Eye (tissue), 1 donor: Measurements from ENCODE around the gene FOSB.

Experiments
- DNase-seq: peaks from one replicate; pipeline ENCODE4 v3.0.0-alpha.2; 2015

Gene FOSB

DNA sequence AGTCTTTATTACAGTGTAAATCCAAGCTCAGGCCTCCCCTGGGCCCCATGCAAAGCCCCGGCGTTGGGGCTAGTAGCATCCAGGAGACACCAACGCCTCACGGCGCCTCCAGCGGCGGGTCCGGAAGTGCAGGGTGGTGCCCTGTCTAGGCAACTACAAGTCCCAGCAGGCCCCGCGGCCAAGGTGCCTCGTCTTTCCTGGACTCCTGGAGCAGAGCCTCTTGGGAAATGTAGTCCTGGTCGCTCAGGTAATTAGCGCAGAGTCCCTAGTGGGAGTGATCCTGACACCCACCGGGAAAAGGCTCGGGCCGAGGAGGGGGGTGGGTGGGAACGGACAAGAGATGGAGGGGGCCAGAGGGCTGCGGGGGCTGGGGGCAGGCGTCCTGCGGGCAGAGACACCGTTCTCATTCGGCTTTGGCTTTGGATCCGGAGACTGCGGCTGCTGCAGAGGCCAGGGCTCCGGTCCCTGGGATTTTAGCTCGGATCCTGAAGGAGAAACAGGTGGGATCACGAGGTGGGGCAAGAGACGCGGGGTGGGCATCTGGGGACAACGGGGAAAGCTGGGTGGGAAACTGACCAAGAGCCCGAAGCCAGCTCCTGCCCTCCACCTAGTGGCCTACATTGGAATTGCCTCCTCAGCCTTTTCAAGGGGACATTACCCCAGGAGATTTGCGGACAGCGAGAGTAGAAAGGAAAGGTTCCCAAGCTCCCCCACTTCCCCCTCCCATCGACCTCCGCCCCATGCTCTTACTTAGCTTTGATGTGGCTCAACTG lies 17.7 kb downstream of the FOSB start:
- DNase-seq: peak; percentile 97

DNA sequence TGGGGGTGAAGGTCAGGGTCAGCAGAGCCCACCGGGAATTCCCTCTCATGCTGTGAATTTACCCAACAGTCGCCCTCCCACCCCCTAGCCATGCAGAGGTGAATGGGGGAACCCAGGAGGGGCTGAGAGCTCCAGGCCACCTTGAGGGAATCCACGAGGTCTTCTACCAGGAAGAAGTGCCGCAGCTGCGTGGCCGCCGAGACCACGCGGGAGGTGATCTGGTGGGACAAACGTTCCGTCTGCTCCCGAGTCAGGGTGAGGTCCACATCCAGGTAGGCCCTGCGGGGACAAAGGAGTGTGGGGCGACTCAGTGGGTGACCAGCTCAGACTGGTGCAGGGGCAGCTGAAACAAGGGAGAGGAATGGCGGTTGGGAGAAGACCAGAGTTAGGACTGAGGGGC lies 20.9 kb downstream of the FOSB start:
- DNase-seq: no peak

DNA sequence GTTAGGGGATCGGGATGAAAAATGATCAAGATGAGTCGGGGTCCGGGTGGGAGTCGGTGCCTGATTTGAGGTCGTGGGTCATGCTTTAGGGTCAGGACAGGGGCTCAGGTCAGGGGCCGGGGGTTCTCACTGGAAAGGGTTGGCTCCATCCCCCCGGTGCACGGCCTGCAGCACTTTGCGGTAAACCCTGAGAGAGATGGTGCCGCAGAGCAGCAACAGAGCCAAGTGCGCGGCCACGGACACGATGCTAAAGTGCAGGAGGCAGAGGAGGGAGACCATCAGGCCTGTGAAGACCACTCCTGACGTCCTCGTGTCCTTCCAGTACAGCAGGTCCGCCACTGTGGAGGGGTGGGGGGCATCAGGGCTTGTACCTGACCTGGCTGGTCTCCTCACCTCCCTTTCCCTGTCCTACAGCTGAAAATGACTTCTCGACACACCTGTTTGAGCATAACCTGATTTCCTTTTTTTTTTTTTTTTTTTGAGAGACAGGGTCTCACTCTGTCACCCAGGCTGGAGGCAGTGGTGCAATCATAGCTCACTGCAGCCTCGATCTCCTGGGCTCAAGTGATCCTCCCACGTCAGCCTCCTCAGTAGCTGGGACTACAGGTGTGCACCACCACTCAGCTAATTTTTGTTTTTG lies 21.5 kb downstream of the FOSB start:
- no peak for DNase-seq

DNA sequence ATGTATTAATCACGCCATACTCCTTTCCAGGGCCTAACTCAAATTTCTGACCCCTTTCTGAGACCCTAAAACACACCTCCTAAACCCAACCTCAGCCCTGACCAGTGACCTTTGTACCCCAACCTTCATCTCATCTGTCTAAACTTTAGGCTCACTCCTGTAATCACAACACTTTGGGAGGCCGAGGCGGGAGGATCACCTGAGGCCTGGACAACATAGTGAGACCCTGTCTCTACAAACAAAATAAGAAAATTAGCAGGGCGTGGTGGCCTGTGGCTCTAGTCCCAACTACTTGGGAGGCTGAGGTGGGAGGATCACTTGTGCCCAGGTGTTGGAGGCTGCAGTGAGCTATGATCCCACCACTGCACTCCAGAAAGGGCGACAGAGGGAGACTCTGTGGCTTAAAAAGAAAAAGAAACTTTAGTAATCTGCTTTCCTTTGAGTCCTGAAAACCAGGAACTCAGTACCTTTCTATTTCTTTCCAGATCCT lies 24.4 kb downstream of the FOSB start:
- no peak for DNase-seq

DNA sequence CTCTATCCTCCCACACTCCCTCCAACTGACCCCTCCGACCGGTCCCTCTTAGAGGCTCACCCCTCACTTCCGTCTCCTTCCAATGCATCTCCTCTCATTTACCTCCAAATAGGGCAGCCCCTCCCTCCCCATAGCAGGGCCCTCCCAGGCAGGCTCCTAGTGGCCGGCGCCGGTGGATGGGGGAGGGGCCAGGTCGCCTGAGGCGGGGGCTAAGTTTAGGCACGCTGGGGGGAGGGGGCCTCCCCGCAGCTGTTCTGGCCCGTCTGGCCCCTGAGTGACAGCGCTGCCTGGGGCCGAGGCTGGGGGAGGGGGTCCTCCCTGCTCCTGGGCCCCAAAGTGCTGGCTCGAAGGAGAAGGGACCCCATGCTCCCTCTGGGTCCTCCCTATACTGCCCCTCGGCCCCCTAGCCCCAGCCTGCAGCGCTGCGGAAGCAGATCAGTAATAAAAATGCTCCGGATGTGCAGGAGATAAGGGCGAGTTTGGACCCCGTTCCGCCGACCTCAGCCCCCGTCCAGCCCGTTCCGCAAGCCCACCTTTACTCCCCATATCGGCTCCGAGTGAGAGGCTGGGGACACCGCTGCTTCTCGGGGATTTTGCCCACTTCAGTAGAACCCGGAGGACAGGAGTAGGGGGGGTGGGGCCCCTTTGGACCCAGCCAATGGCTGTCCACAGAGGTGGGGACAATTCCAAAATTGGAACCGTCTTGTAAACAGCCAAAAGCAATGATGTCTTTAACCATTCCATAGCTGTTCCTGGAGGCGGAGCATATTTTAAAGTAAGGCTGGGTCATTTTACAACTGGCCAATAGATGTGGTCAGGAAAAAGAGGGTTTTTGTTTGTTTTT lies 25.1 kb downstream of the FOSB start:
- DNase-seq: peak; percentile 61

DNA sequence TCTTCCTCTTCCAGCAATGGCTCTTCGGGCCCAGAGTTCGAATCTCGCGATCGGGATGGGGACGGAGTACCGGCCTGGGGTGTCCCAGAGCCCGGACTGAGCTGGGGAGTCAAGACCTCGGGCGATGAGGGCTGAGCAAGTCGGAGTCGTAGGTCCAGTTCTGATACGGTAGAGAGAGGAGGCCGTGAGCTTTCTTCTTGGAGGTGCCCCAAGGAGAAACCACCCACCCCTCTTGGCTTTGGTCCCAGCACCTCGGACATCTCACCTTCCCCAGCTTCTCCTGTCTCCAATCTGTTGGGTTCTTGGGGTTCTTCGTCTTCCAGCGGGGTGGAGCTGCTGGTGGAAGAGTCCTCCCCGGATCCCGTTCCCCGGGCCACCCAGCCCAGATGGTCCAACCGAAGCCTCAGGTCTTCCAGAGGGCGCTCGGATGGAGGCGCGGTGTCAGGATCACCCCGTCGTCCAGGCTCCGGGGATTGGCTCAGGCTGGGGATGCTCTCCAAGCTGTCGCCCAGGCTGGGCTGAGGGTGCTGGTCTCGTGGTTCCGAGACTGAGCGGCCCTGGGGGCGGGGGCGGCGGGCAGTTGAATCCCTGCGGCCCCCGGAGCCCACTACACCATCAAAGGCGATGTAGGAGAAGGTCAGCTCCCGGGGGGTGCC lies 26.6 kb downstream of the FOSB start:
- no peak for DNase-seq

DNA sequence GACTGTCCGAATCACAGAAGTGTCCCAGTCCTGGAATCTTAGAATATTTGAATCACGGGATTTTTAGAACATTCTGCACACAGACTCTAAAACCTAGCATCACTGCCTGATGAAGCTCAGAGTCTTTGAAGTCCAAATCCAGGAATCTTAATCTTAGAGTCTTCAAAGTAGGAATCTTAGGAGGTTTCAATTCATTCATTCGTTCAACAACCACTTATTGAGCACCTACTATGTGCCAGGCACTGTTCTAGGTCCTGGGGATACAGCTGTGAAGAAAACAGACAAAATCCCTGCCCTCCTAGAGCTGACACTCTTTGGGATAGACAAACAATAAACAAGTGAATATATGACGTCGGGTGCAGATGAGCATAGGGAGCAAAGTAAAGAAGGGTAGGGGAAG lies 27.4 kb downstream of the FOSB start:
- no peak for DNase-seq

DNA sequence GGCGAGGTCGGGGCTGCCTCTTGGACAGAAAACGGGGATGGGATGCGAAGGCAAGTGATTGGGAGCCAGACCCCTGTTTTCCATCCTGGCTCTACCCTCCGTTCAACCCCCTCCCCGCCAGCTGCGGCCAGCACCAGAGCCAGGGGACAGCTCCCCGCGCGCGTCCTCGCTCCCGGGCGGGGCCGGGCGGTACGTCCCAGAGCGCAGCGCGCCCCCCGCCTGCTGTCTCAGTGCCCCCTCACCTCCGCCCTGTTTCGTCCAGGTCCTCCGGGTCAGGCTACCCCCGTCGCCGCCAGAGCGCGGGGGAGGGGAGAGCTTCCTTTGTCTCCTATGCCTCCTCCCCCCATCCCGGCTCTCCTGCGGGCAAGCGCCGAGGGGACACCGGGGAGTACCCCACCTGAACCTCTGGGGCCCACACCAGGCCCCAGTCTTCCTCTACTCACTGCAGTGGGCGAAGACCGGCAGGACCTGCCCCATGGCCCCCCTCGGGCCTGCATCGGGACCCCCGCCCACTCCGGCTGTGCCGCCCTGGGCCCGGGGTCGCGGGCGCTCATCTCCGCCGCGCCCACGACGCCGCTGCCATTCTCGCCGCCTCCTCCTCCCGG lies 28.7 kb downstream of the FOSB start:
- DNase-seq: peak; percentile 84

DNA sequence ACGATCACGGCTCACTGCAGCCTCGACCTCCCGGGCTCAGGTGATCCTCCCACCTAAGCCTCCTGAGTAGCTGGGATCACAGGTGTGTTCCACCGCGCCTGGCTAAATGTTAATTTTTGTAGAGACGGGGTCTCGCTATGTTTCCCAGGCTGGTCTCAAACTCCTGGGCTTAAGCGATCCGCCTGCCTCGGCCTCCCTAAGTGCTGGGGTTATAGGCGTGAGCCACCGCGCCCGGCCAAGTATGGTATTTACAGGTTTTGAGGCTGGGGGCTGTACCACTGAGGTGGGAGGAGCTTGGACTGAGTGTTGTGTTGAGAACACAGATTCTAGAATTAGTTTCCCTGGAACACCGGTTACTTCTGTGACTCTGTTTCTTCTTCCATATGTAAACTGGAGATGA lies 30.0 kb downstream of the FOSB start:
- DNase-seq: peak; percentile 43

DNA sequence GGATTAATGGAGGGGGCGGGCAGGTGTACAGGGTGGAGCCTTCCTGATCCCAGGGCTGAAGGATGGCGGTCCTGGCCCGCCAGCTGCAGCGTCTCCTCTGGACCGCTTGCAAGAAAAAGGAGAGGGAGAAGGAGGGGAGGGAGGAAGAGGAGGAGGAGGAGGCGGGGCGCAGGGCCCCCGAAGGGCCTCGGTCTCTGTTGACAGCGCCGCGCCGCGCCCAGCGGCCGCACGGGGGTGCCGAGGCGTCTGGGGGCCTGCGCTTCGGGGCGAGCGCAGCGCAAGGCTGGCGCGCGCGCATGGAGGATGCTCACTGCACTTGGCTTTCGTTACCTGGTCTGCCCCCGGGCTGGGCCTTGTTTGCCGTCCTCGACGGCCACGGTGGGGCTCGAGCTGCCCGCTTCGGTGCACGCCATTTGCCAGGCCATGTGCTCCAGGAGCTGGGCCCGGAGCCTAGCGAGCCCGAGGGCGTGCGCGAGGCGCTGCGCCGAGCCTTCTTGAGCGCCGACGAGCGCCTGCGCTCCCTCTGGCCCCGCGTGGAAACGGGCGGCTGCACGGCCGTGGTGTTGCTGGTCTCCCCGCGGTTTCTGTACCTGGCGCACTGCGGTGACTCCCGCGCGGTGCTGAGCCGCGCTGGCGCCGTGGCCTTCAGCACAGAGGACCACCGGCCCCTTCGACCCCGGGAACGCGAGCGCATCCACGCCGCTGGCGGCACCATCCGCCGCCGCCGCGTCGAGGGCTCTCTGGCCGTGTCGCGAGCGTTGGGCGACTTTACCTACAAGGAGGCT lies 30.8 kb downstream of the FOSB start, which contains the start of gene PPM1N:
TSS of gene PPM1N (plus strand) at position 33 of the 785 bp plus-strand sequence. CDS start at position 63, 30 bp downstream.
- DNase-seq: peak; percentile 53

DNA sequence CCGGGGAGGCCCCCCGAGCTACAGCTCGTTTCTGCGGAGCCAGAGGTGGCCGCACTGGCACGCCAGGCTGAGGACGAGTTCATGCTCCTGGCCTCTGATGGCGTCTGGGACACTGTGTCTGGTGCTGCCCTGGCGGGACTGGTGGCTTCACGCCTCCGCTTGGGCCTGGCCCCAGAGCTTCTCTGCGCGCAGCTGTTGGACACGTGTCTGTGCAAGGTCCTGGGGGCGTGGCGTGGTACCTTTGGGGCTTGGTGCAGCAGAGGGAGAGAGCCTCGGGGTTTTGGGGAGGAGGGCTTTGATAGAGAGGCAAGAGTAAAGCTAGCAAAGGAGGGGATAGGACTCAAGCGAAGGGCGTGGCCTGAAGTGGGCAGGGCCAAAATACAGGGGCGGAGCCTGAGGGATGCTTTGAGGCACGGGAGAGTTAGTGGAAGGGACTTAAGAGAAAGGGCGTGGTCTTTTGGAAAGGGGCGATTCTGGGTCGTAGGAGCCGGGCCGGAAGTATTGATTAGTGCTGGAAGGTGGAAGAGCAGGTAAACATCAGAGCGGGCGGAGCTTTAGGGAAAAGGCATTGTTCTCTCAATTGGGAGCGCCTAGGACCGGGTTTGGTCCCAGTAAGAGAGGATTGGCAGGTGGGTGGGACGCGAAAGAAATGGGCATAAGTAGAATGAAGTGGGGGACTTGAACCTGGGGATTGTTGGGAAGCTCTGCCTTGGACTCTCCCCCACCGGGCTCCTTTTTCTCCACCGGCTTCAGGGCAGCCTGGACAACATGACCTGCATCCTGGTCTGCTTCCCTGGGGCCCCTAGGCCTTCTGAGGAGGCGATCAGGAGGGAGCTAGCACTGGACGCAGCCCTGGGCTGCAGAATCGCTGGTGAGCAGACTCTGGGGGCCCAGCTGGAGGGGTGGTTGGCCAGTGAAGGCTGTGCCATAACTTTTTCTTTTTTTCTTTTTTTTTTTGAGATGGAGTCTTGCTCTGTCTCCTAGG lies 31.7 kb downstream of the FOSB start:
- DNase-seq: peak; percentile 55

DNA sequence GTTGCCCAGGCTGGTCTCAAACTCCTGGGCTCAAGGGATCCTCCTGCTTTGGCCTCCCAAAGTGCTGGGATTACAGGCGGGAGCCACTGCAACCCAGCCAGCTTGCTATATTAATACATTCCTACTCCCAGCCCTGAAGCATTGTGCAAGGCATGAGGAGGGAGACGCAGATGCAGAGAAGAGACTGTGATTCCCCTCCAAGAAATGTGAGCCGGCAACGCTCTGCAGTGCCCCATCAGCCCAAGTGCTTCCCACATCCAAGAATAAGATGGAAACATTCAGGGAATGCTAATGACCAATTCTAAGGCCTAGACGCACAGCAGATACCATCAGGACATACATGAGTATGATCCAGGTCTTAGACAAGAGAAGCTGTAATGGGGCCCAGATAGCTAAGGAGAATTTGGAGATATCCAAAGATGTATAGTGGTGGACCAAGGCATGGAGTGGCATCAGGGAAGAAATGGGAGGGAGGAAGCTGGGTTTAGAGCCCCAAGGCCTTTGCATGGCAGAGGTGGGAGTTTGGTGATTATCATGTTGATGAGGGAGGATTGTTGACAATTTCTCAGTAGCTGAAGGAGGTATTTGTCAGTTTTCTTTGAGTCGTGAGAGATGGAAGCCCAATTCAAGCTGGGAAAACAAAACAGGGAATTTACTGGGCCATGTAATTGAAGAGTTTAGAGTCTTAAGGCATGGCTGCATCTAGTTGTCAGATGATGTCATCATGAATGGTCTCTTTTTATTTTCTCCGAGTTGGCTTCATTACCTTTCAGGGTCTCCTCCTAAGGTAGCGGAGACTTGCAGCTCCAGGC lies 33.3 kb downstream of the FOSB start:
- DNase-seq: no peak

DNA sequence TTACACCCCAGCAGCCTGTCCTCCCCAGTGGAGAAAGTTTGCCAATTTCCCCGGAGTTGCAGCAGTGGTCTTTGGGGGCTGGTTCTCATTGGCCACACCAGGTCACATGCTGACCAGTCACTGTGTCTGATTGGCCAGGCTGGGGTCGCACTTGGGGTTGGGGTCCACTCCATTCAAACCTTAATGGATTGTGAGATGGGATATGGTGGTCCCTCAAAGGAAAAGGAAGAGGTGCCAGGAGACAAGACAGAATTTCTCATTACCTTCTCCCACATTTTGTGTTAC lies 33.9 kb downstream of the FOSB start:
- no peak for DNase-seq

DNA sequence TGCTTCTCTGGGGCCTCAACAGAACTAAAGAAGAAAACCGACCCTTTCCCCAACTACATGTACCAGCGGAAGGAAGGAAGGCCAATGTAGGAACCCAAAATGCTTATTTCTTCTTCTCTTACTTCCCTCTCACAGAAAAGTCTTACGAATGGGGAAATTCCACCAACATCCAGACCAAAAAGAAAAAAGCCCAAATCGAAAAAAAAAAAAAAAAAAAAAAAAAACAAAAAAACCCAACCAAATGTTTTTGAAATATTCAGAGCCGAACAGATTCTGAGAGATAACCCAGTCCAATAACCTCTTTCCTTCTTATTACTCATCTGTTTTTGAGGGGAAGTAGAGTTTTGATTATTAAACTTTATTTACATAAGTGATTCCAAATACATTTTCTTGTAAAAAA lies 34.3 kb downstream of the FOSB start:
- DNase-seq: no peak

DNA sequence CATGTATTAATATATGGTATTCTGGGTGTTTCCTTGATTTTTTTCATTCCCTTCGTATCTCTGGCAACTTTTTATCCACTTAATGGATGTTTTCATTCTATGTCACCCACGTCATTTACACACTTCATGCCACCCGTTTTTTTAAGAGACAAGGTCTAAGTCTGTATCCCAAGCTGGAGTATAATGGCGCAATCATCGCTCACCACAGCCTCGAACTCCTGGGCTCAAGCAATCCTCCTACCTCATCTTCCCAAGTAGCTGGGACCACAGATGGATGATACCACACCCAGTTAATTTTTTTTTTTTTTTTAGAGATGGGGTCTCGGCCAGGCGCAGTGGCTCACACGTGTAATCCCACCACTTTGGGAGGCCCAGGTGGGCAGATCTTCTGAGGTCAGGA lies 36.1 kb downstream of the FOSB start:
- DNase-seq: no peak

DNA sequence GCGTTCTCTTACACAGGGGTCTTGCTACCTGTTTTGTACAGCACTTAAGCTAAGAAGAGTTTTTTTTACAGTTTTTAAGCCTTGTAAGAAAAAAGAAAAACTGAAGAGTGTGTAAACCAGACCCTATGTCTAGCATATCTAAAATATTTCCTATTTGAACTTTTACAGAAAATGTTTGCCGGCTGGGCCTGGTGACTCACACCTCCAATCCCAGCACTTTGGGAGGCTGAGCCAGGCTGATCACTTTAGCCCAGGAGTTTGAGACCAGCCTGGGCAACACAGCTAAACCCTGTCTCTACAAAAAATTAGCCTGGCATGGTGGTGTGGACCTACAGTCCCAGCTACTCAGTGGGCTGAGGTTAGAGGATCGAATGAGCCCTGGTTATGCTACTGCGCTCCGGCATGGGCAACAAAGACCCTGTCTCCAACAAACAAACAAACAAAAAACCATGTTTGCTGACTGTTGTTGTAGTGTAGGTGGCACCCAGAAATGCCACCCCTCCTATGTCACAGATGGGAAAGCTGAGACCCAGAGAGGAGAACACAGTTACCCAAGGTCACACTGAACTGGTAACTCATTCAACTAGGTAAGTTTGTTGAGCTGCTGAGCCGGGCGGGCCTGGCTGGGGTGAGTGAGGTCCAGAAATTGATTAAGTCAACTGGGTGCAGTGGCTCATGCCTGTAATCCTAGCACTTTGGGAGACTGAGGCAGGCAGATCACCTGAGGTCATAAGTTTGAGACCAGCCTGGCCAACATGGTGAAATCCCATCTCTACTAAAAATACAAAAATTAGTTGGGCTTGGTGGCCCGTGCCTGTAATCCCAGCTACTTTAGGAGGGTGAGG lies 37.6 kb downstream of the FOSB start:
- DNase-seq: no peak

DNA sequence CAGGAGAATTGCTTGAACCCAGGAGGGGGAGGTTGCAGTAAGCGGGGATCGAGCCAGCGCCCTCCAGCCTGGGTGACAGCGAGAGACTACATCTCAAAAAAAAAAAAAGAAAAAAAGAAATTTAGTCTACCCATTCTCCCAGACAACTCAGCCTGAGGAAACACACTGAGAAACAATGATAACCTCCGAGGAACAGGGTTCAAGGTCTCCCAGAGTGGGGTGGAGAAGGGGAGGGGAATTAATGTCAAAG lies 38.1 kb downstream of the FOSB start:
- no peak for DNase-seq

DNA sequence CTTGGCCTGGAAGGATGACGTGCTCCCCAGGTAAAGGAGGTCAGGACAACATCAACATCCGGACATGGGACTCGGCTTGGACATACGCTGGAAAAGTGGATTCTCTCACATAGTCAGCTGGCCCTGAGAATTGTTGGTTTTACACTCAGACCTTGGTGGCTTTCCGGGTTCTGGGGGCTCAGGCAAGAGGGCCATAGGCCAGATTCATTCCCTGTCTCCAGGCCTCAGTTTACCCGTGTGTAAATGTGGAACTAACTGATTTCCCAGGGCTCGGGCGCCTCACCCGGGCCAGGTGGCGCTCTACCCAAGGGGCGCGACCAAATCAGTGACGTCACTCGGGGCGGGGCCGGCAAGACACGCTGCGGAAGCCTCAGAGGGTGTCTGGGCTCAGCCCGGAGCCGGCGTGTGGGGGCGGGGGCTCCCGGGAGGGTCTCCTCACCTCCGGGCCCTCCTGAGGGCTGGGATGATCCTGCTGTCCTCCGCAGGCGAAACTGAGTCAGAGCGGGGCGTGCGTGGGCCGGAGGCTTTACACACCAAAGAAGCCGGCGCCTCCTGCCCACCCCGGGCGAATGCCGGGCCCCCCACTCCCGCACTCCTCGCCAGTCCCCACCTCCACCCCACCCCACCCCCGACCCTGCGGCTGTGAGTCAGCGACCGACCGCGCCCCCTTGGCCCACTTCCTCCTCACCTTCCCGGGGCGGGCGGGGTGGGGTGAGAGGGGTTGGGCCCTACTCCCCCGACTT lies 38.6 kb downstream of the FOSB start:
- peak; percentile 95 for DNase-seq
